Upper lobe of left lung (tissue), 4 donors: ENCODE data around the gene ZBTB40.

Experiments
- POLR2AphosphoS5 ChIP-seq, 2 donors: sonication (generic); formaldehyde crosslinking; IDR thresholded peaks; one replicate each; pipeline ENCODE4 v1.5.1; 2017; ENCODE audit warnings: antibody characterized with exemption in 2 of 2
- TF ChIP-seq, protein P1 (sequence below), 6 experiments: fragments of 450-650 bp in 4 of 6; fragments of 200-600 bp in 2 of 6; sonication (generic) in 2 of 6; IDR thresholded peaks; one replicate each; pipeline ENCODE4 v1.5.1; 2016 to 2019; ENCODE audit warnings: antibody characterized with exemption in 6 of 6

DNA sequence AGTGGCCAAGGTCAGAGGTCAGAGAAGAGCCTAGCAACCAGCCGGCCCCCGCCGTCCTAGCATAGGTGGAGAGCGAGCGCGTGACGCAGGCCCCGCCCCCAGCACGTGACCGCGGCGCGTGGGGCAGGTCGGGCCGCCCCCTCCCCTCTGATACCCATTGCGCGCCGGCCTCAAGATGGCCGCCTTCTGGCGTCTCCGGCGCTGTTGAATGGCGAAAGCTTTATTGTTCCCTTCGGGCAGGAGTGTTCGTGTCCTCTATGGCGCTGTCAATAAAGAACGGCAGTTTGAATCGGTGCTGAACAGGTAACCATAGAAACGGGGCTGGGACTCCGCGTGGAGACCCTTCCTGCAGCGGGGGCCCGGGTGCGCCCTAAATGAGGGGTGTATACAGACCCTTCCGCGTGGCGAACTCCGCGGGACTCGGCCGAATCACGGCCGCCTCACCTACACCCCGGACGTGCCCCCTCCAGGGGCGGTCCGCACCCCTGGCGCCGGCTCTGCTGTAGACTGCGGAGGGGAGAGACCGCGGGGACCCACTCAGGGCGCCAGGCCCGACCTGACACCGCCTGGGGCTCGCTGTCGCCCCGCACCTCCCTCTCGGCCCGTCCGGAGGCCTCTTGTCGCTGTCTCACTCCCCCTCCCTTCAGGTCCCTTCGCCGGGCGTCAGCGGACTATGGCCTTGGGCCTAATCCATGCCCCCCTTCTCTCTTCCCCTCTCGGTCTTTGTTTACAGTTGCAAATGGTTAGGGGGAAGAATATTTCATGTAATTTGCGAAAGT, at the start of gene ZBTB40:
- TF ChIP-seq, protein P1, sequence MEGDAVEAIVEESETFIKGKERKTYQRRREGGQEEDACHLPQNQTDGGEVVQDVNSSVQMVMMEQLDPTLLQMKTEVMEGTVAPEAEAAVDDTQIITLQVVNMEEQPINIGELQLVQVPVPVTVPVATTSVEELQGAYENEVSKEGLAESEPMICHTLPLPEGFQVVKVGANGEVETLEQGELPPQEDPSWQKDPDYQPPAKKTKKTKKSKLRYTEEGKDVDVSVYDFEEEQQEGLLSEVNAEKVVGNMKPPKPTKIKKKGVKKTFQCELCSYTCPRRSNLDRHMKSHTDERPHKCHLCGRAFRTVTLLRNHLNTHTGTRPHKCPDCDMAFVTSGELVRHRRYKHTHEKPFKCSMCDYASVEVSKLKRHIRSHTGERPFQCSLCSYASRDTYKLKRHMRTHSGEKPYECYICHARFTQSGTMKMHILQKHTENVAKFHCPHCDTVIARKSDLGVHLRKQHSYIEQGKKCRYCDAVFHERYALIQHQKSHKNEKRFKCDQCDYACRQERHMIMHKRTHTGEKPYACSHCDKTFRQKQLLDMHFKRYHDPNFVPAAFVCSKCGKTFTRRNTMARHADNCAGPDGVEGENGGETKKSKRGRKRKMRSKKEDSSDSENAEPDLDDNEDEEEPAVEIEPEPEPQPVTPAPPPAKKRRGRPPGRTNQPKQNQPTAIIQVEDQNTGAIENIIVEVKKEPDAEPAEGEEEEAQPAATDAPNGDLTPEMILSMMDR (IDR thresholded peaks at IDR 0.05) = peak in 1 of 6 experiments; percentile 10
- peak; percentile 89 to 90 for TF ChIP-seq POLR2AphosphoS5 (IDR thresholded peaks at IDR 0.05)
